H9 (cell line): ENCODE measurements around the gene ZFAND3. TPM values are rescaled to one million over a fixed set of nuclear protein-coding genes. Genes with fewer than 3 reads are reported as not detected.

Experiments used
- DNase-seq: peaks from one replicate; pipeline ENCODE4 v3.0.0-alpha.2; 2017
- H2AFZ ChIP-seq: one replicate; pipeline ENCODE4 v1.6.1; 2013; ENCODE audit warnings: mild to moderate bottlenecking, low read length, control low read depth, moderate library complexity
- H2AK5ac ChIP-seq: 2 replicates; pipeline ENCODE4 v1.6.1; 2013; ENCODE audit warnings: low read length, control low read depth, mixed read lengths; ENCODE audit not compliant: insufficient read length
- H2BK120ac ChIP-seq: one replicate; pipeline ENCODE4 v1.6.1; 2013; ENCODE audit warnings: low read depth, mild to moderate bottlenecking, low read length, control low read depth, inconsistent platforms; ENCODE audit not compliant: poor library complexity, severe bottlenecking
- H2BK12ac ChIP-seq: 2 replicates; pipeline ENCODE4 v1.6.1; 2013; ENCODE audit warnings: low read length, control low read depth, mixed read lengths, low read depth; ENCODE audit not compliant: insufficient read length
- H2BK15ac ChIP-seq: 2 replicates; pipeline ENCODE4 v1.6.1; 2013; ENCODE audit warnings: low read depth, low read length, control low read depth
- H2BK20ac ChIP-seq: one replicate; pipeline ENCODE4 v1.6.1; 2013; ENCODE audit warnings: low read depth, mild to moderate bottlenecking, low read length, control low read depth, inconsistent platforms; ENCODE audit not compliant: poor library complexity, severe bottlenecking
- H2BK5ac ChIP-seq: 2 replicates; pipeline ENCODE4 v1.6.1; 2013; ENCODE audit warnings: low read length, control low read depth, mixed read lengths; ENCODE audit not compliant: insufficient read length
- H3K14ac ChIP-seq: 2 replicates; pipeline ENCODE4 v1.6.1; 2013; ENCODE audit warnings: low read length, control low read depth; ENCODE audit not compliant: insufficient read depth
- H3K18ac ChIP-seq: 2 replicates; pipeline ENCODE4 v1.6.1; 2013; ENCODE audit warnings: low read depth, mild to moderate bottlenecking, mixed read lengths, low read length, control low read depth; ENCODE audit not compliant: insufficient read length
- H3K23ac ChIP-seq: 2 replicates; pipeline ENCODE4 v1.6.1; 2013; ENCODE audit warnings: low read length, control low read depth, mixed read lengths, low read depth; ENCODE audit not compliant: insufficient read length
- H3K23me2 ChIP-seq: 2 replicates; pipeline ENCODE4 v1.6.1; 2013; ENCODE audit warnings: low read depth, mild to moderate bottlenecking, mixed read lengths, low read length, control low read depth; ENCODE audit not compliant: insufficient read length, poor library complexity, severe bottlenecking
- H3K27ac ChIP-seq: 2 replicates; pipeline ENCODE4 v1.5.1; 2013; ENCODE audit warnings: low read length, control low read depth, mixed read lengths, low read depth; ENCODE audit not compliant: insufficient read length
- H3K27me3 ChIP-seq: 2 replicates; pipeline ENCODE4 v1.6.1; 2013; ENCODE audit warnings: low read length, control low read depth, inconsistent platforms; ENCODE audit not compliant: insufficient read depth
- H3K4ac ChIP-seq: 2 replicates; pipeline ENCODE4 v1.6.1; 2013; ENCODE audit warnings: low read depth, mild to moderate bottlenecking, control low read depth, inconsistent platforms, low read length, moderate library complexity
- H3K4me1 ChIP-seq: 2 replicates; pipeline ENCODE4 v1.6.1; 2013; ENCODE audit warnings: low read length, control low read depth, inconsistent platforms; ENCODE audit not compliant: insufficient read depth
- H3K4me2 ChIP-seq: 2 replicates; pipeline ENCODE4 v1.6.1; 2013; ENCODE audit warnings: low read length, control low read depth, mixed read lengths; ENCODE audit not compliant: insufficient read length, insufficient read depth
- H3K56ac ChIP-seq: 2 replicates; pipeline ENCODE4 v1.6.1; 2013; ENCODE audit warnings: low read depth, mild to moderate bottlenecking, mixed read lengths, low read length, control low read depth; ENCODE audit not compliant: insufficient read length
- H3K79me1 ChIP-seq: 2 replicates; pipeline ENCODE4 v1.6.1; 2013; ENCODE audit warnings: low read depth, mild to moderate bottlenecking, moderate library complexity, low read length, control low read depth, inconsistent platforms; ENCODE audit not compliant: insufficient read depth, poor library complexity, severe bottlenecking
- H3K79me2 ChIP-seq: 2 replicates; pipeline ENCODE4 v1.6.1; 2013; ENCODE audit warnings: low read length, control low read depth, inconsistent platforms; ENCODE audit not compliant: insufficient read depth
- H3K9ac ChIP-seq: 2 replicates; pipeline ENCODE4 v1.6.1; 2013; ENCODE audit warnings: low read length, control low read depth, mixed read lengths; ENCODE audit not compliant: insufficient read length; ENCODE audit errors: extremely low read depth
- H3K9me3 ChIP-seq: one replicate; pipeline ENCODE4 v1.6.1; 2013; ENCODE audit warnings: low read depth, low read length, inconsistent platforms; ENCODE audit not compliant: control insufficient read depth
- H3T11ph ChIP-seq: one replicate; pipeline ENCODE4 v1.6.1; 2013; ENCODE audit warnings: mild to moderate bottlenecking, low read length, control low read depth, inconsistent platforms
- H4K20me1 ChIP-seq: one replicate; pipeline ENCODE4 v1.6.1; 2013; ENCODE audit not compliant: control insufficient read depth, insufficient read length, insufficient read depth
- H4K5ac ChIP-seq: 2 replicates; pipeline ENCODE4 v1.6.1; 2013; ENCODE audit warnings: low read depth, mild to moderate bottlenecking, mixed read lengths, low read length, control low read depth; ENCODE audit not compliant: insufficient read length
- H4K8ac ChIP-seq: replicated peaks from 2 replicates; pipeline ENCODE4 v1.6.1; 2013; ENCODE audit warnings: low read length, control low read depth, mixed read lengths, low read depth; ENCODE audit not compliant: insufficient read length
- H4K91ac ChIP-seq: 2 replicates; pipeline ENCODE4 v1.6.1; 2013; ENCODE audit warnings: low read depth, mild to moderate bottlenecking, moderate library complexity, mixed read lengths, low read length, control low read depth; ENCODE audit not compliant: insufficient read length
- H3K27ac Mint-ChIP-seq, 3 experiments: 2 replicates in 2 of 3; 3 replicates in 1 of 3; pipeline ENCODE4 v1.8.0; 2020 to 2021; ENCODE audit warnings: mixed read lengths in 3 of 3, mild to moderate bottlenecking in 1 of 3, moderate library complexity in 1 of 3
- H3K27me3 Mint-ChIP-seq: 2 replicates; pipeline ENCODE4 v1.8.0; 2021; ENCODE audit warnings: low read depth, mild to moderate bottlenecking, moderate library complexity, mixed read lengths
- H3K36me3 Mint-ChIP-seq, 3 experiments: 2 replicates in 2 of 3; 3 replicates in 1 of 3; pipeline ENCODE4 v1.8.0; 2020 to 2021; ENCODE audit warnings: low read depth in 3 of 3, mixed read lengths in 3 of 3; ENCODE audit not compliant: insufficient read depth in 1 of 3
- H3K4me1 Mint-ChIP-seq, 2 experiments: 2 replicates each; pipeline ENCODE4 v1.8.0; 2020; ENCODE audit warnings: mixed read lengths in 2 of 2
- H3K4me3 Mint-ChIP-seq, 2 experiments: 2 replicates in 1 of 2; 3 replicates in 1 of 2; pipeline ENCODE4 v1.8.0; 2020 to 2021; ENCODE audit warnings: mild to moderate bottlenecking in 2 of 2, mixed read lengths in 2 of 2, moderate library complexity in 1 of 2
- H3K9me3 Mint-ChIP-seq, 2 experiments: 2 replicates in 1 of 2; 3 replicates in 1 of 2; pipeline ENCODE4 v1.8.0; 2020; ENCODE audit warnings: mild to moderate bottlenecking in 2 of 2, mixed read lengths in 2 of 2, moderate library complexity in 1 of 2
- CTCF ChIP-seq: fragments of 200-600 bp; sonication (generic); conservative IDR thresholded peaks from 3 replicates; pipeline ENCODE4 v1.8.0; 2021; ENCODE audit warnings: antibody characterized with exemption, mild to moderate bottlenecking
- WGBS: extraction: QIAGEN DNeasy Blood & Tissue Kit; methylation state at CpG from one replicate; pipeline ENCODE4 v1.1.7; 2013; ENCODE audit warnings: missing lambda C conversion rate, low lambda C conversion rate, mixed read lengths; ENCODE audit not compliant: insufficient read length; ENCODE audit errors: extremely low coverage; 5-methylcytosine and 5-hydroxymethylcytosine counted together
- total RNA-seq: library from RNA; stranded (reverse); gene quantifications from 2 replicates; pipeline ENCODE4 v1.2.1, GENCODE V29; 2021

The ZFAND3 gene
- total RNA-seq, 1 experiment from 2014 or later = 57.7 TPM

GRCh38 chr6:38144365-38144945 lies 324.9 kb downstream of the ZFAND3 start:
- Histone ChIP-seq H2BK15ac (no peak overlapping the region), H3K4me1 (no peaks in the 10 kb centered on the region; the same call in 1 of the 2 replicates), H2AFZ (no peak overlapping the region), H4K8ac (no peak overlapping the region), H3K79me1 (no peaks in the 10 kb centered on the region), H3K4me2 (no peak overlapping the region), H3K27me3 (no peaks in the 10 kb centered on the region), H3K23ac (no peak overlapping the region), H3K4ac (no peak overlapping the region), H2BK20ac (no peak overlapping the region), H3K9ac (no peak overlapping the region), H3K14ac (no peak overlapping the region), H4K91ac (no peak overlapping the region), H3K27ac (no peak overlapping the region), H2BK5ac (no peak overlapping the region), H2AK5ac (no peak overlapping the region), H4K5ac (no peak overlapping the region), H3T11ph (no peak overlapping the region), H2BK120ac (no peak overlapping the region), H3K79me2 (no peaks in the 10 kb centered on the region), H3K18ac (no peak overlapping the region), H4K20me1 (no peaks in the 10 kb centered on the region), H3K9me3 (no peaks in the 10 kb centered on the region), H3K56ac (no peak overlapping the region), H3K23me2 (no peaks in the 10 kb centered on the region), H2BK12ac (no peak overlapping the region)
- H3K27ac Mint-ChIP-seq = no peak overlapping the region; a peak in 1 of 7 replicates
- no peak for DNase-seq
- peak; percentile 32; the same call in 2 of the 3 replicates for TF ChIP-seq CTCF
- H3K4me1 Mint-ChIP-seq = peaks cover 58 to 65% of the 10 kb centered on the region in 2 experiments
- no peaks in the 10 kb centered on the region for H3K27me3 Mint-ChIP-seq
- no CpG with 5 or more reads among the region's 5 CpGs for WGBS
- H3K36me3 Mint-ChIP-seq = no peaks in the 10 kb centered on the region
- H3K4me3 Mint-ChIP-seq = no peak overlapping the region
- H3K9me3 Mint-ChIP-seq = no peaks in the 10 kb centered on the region
